GM19324 (cell line): Measurements from ENCODE around the gene SRPK2.
"Not testable (repeated sequence)": the region's sequence is repeated elsewhere in the genome, so short reads cannot be mapped to it uniquely, and the experiment has no call there.

Experiments used
- ATAC-seq: cut with Tn5 transposase; IDR thresholded peaks from one replicate; pipeline ENCODE4 v1.9.1; 2021; ENCODE audit warnings: mild to moderate bottlenecking, moderate library complexity; ENCODE audit not compliant: unreplicated experiment, low FRiP score

SRPK2 gene

DNA sequence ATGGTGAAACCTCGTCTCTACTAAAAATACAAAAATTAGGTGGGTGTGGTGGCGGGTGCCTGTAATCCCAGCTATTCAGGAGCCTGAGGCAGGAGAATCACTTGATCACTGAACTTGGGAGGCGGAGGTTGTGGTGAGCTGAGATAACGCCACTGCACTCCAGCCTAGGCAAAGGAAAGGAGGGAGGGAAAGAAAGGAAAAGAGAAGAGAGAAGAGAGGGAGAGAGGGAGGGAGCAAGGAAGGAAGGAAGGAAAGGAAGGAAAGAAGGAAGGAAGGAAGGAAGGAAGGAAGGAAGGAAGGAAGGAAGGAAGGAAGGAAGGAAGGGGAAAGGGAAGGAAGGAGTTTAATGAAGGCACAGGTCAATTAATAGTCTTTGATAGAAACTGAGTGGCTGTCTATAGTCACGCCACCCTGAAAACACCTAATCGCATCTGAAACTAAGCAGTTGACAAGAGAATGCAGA is 155.9 kb downstream of the SRPK2 start:
- not testable (repeated sequence) for ATAC-seq

DNA sequence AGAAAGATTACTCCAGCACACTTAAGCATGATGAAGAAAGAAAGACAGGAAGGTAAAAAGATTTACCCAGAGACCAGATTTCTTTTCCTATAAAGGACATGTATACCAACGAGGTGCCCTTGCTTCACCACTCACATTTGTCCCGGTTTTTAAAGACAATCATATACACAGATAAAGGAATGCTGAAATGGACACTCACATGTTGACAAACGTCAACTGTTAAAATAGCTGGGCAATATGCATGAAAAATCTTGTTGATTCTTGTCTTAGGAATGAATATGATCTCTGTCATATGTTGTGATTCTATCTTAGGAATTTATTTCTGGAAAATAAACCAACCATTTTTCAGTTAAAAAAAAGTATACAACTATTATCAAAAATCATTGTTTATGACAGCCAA is 158.2 kb downstream of the SRPK2 start:
- ATAC-seq: no peak

DNA sequence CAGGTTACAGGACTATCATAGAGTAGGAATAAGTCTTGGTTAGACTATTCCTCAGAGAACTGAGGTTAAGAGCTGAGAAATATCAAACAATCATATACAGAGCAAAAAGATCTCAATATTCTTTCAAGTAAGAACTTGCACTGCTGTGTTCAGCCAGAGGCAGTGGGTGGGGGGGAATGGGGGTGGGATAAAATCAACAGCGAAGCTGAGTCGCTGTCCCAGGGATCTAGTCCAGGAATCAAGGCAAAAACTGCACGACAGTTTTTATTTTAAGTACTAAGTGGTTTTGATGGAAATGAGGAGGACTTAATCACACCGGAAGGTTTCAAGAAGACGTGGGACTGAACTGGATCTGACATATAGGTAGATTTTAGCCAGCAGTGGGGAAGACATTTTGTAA is 159.1 kb downstream of the SRPK2 start:
- no peak for ATAC-seq

DNA sequence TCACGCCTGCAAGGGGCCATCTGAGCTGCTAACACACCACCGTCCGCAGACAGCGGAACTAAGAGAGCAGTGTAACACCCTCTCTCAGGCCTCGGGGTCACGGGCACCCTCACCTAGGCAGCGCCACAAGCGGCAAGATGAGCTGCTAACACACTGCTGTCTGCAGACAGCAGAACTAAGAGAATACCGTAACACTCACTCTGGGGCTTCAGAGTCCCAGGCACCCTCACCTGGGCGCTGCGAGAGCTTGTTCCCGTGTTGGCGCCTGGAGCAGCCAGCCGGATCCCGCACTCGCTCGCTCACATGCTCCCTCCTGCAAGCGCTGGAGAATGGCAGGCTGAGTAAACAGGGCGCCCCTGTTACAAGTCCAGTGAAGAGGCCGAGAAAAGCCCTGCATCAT is 160.2 kb downstream of the SRPK2 start:
- no peak for ATAC-seq

DNA sequence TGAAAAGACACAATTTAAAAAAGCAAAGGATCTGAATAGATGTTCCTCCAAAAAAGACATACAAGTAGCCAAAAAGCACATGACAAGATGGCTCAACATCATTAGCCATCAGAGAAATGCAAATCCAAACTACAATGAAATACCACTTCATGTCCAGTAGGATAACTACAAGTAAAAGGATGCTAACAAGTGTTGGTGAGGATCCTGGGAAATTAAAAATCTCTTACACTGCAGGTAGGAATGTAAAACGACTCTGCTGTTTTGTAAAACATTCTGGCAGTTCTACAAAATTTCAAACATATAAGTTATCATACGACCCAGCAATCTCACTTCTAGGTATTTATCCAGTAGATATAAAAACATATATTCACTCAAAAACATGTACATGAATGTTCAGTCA is 161.3 kb downstream of the SRPK2 start:
- no peak for ATAC-seq

DNA sequence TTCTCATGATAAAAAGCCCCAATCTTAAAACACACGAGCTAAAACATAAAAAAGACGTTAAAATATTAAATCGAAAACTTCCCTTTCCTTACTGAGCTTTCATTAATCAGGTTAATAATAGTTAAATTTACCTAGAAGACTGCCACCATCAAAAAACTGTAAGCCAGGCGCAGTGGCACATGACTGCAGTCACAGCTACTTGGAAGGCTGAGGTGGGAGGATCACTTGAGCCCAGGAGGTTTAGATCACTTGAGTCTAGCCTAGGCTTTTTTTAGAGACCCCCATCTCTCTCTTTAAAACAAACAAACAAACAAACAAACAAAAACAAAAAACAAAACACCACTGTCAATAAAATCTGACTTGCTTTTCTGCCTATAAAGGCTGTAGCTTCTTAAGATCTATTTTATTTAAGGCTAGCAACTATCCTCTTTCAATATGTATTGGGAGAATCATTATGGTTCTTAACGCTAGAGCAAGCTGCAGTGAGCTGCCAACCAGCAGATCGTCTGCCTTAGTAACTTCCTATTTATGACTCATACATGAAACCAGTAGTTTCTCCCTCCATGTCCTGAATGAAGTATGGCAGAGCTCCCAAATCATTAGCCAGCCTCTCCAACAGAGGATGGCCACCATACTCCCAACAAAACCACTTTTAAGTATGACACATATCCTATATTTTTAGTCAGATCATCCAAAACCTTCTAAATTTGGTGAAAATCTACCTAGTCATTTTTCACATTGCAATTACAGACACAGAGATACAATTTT is 163.7 kb downstream of the SRPK2 start:
- ATAC-seq: peak; percentile 46

DNA sequence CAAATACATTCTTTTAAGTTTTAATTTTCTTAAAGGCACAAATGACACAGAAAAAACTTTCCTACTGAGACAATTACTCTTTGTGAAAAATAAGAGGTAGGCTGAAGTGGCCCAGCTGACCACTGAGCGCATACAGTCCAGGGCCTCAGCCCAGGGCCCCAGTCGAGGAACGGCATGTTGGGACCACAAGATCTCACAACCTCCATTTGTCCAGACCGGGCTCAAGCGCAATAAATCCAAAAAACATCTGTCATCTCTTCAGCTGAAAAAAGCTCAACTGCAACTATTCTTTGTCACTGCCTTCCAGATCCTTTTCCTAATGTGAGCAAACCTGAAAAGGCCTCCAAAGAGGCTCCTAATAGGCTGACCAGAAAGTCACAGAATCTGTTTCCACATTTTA is 165.8 kb downstream of the SRPK2 start:
- ATAC-seq: no peak

DNA sequence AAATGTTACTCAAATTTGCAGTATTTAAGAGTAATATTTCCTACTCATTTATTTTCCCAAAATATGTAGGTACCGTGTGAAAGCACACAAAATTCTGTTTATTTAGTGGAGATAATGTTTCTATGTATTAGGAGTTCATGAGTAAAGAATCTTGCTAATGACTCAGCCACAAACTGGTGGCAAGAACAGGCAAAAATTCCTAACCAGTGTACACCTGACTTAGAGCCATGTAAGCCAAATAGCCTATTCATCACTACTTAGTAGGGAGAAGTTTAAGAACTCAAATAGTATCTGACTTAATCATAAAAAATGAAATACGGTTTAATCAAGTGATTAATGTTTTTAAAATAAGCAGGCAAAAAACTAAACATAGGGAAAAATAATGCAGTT is 169.0 kb downstream of the SRPK2 start:
- no peak for ATAC-seq

DNA sequence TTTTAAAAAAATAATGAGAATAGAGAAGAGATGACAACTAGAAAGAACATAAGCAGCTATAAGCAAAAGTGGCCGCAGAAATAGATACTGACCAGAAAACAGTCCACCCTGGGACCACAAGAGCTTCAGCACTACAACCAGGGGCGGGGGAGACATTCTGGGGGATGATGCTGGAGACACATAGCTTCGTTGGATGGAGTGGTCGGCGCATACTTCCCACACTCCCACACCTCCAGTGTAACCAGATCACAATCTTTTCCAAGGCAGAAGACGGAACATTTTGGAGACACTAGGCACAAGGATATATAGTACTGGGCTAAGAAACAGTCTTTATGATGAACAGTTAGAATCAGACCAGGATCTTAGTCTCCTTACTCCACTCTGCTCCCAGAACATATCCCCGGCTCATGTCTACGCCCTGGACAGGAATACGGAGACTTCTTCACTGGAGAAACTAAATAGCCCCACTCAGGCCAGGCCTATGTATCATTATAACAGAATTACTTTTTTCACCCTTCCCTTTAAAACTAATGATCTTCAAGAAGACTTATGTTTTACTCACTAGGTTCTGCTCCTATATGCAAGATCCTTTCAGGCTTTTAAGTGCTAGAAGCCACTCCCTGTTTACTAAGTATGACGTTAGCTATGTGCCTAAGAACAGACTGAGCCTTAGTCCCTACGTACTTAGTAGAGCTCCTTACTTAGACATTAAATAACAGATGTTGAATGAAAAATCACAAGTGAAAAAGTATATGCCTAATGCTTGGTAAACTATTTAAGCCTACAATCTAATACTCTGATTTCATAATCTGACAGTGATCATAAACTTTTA is 169.6 kb downstream of the SRPK2 start:
- no peak for ATAC-seq

DNA sequence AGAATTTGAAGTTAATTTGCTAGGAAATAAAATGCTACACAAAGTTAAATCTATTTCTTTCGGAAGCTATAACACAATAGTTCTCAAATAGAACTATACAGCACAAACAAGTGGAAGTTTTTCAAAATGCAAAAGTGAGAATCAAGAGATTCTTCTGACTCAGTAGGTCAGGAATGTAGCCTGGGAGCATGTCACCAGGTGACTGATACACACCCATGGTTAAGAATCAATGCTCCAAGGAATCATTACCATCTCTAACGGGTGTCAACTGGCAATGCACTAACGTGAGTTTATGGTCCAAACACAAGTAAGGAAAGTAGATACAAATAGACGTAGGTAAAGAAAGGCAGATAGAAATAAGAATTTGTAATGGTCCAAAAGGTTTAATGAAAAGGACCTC is 170.5 kb downstream of the SRPK2 start:
- ATAC-seq: no peak

DNA sequence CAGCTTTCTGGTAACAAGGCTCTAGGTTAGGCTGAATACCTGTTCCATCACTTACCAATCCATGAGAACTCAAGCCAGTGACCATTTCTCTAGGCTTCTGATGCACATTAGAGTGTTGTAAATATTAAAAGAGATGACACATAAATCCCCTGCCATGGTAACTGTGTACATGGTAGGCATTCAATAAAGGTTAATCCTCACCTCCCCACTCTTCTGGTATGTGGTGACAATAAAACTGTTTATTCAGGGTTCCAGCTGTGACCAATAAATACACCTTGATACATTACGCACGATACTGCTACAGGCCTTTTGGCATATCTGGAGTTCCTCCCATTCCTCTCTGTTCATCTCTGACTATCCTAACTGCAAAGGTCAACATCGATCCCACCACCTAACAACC is 171.9 kb downstream of the SRPK2 start:
- ATAC-seq: no peak

DNA sequence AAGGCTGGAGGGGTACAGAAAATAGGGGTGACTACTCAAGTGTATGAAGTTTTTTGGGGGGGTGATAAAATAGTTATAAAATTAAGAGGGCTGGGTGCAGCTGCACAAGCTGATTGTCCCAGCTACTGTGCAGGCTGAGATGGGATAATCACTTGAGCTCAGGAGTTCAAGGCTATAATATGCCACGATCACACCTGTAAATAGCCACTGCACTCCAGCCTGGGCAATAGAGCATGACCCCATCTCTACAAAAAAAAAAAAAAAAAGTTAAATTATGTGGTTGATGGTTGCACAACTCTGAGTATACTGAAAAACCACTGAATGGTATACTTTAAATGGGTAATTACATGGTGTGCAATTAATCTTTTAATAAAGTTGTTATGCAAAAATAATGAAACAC is 172.9 kb downstream of the SRPK2 start:
- ATAC-seq: no peak

DNA sequence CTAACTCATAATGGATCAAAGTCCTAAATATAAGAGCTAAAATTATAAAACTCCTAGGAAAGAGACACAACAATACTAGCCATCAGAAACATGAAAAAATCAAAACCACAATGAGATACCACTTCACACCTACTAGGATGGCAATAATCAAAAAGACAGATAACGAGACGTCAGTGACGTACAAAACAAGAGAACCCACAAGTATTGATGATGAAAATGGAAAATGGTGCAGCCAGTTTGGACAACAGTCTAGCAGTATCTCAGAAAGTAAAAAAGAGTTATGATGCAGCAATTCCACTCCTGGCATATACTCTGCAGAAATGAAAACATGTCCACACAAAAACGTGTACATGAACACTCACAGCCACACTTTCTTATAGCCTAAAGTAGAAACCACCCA is 173.5 kb downstream of the SRPK2 start:
- no peak for ATAC-seq

DNA sequence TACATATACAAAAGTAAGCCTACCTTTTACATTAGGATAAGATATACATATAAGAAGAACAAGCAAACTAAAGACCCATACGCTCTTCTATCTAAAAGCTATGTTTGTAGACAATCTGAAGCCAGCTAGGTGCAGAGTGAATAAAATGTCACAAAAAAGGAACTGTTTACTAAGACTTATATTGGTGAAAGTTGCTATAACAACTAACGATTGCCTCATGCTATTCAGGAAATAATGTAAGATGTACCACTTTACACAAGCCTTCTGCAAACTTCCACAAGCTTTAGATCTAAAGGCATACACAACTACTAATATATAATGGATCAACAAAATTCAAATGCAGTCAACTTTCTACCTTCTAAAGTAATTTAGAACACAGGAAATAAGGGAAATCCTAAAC is 175.1 kb downstream of the SRPK2 start:
- no peak for ATAC-seq

DNA sequence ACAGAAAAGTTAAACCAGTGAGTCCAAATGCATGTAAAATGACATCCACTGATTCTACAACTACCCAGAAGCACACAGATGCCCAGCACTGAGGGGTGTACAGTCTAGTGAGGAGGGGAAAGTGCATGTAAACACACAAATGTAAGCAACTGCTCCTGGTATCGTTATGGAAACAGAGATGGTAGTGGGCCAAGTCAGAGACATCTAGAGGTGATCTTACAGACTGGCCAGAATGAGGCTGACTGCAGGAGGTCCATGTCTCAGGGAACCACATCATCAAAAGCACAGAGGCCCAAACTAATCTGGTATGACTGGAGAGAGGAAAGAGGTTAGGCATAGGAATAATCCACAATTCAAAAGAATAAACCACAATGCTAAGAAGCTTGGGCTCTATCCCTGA is 176.5 kb downstream of the SRPK2 start:
- no peak for ATAC-seq

DNA sequence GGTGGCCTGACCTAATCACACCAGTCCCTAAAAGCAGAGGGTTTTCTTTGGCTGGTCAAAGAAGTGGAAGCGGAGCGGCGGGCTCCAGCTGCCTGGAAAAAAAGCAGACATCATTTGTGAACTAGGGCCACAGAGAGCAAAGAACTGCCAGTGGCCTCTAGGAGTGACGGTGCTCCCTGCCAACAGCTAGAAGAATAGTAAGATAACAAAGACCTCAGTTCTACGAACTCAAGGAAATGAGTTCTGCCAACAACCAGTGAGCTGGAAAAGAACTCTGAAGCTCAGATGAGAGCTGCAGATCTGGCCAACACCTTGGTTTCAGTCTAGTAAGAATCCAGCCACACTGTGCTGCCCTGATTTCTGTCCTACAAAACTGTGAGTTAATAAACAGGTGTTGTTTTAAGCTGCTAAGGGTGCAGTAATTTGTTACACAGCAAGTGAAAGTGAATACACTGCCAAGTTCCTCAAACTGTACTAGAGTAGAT is 178.0 kb downstream of the SRPK2 start:
- peak; percentile 78 for ATAC-seq

DNA sequence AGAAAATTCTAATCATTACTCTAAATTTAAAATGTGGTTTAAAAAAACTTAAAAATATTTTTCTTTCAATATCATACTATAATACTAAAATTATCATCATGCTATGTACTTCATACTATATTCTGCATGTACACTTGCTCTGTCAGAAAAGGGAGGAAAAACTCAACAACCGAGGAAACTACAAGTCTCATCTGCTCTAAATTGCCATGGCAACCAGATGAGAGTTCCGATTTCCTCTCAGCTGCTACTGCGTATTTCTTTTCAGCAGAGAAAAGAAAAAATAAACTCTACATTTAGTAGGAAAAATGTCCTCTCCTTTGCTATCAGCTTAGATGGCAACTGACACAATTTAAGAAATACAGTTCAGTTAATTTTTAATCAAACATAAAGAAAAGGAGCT is 178.9 kb downstream of the SRPK2 start:
- ATAC-seq: no peak

DNA sequence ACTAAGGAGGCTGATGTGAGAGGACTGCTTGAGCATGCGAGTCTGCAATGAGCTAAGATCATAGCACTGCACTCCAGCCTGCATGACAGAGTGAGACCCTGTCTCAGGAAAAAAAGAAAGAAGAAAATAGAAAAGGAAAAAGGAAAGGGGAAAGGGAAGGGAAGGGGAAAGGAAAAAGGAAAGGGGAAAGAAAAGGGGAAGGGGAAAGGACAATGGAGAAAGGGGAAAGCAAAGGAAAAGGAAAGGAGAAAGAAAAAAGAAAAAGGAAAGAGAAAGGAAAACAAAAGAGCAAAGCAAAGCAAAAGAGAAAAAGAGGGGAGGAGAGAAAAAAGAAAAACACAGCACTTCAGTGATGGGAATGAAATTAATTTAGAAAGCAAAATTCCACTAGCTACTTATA is 179.3 kb downstream of the SRPK2 start:
- no peak for ATAC-seq

DNA sequence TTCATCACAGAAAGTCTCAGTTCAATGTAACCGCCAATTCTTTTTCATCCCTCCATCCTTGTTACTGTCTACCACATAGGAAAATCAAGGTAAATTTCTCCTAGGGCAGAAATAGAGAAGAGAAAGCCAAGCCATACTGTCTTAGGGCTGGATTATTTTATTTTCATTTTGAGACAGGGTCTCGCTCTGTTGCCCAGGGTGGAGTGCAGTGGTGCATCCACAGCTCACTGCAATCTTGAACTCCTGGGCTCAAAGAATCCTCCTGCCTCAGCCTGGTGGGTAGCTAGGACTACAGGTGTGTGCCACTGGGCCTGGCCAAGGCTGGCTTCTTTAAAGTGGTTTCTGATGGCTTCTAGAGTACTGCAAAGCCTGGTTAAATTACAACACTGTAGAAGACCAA is 181.7 kb downstream of the SRPK2 start:
- no peak for ATAC-seq

DNA sequence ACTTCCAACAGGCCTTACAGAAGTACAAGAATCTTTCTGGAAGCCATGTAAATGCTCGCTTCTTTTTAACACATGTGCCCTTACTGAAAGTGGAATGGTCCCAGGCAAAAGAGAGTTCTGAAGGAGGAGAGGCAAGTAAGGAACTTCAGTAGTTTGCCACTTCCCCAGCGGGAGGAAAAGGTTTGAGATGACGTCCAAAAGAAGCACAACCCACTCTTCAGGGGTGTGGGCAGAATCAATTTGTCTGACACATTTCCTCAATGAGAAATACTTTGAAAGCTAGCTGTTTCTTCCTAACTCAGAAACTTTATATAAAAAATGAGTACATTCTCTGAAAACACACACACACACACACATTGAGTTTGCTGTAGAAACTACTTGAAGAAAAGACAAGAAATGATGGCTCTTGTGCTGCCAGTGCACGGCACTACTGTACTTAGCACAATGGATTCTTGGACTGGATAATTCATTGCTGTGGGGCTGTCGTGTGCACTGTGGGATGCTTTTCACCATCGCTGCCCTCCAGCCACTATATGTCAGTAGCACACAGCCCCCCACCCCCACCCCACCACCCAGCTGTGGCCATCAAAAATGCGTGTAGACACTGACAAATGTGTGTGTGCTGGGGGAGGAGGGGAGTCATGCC is 183.0 kb downstream of the SRPK2 start:
- ATAC-seq: no peak

DNA sequence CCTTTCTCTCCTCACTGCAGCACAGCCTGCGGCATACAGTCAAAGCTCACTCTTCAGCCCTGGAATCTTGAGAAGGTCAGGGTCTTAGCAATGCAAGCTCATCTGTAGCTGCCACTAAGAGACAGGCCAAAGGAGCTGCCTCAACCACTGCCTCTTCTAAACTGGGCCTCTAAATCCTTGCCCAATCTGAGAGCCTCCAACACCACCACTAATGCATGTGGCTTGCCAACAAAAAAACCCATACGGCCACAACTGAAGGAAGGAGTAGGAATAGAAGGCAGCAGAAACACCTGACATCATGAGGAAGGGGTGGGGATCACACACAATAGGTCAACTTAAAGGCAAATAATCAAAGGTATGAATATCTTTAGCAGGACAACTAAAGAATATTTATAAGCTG is 183.8 kb downstream of the SRPK2 start:
- ATAC-seq: no peak
